NCI-H748 (cell line): ENCODE measurements around the gene PIAS2.
A peak's percentile ranks its signal among the peaks of the same experiment; 100 is the strongest.
"Not testable (repeated sequence)": the region's sequence is repeated elsewhere in the genome, so short reads cannot be mapped to it uniquely, and the experiment has no call there.

Source experiments
- DNase-seq: peaks from one replicate; lab custom pipeline; 2025; ENCODE audit not compliant: unreplicated experiment; lab: John Stamatoyannopoulos, UW

PIAS2 gene

DNA sequence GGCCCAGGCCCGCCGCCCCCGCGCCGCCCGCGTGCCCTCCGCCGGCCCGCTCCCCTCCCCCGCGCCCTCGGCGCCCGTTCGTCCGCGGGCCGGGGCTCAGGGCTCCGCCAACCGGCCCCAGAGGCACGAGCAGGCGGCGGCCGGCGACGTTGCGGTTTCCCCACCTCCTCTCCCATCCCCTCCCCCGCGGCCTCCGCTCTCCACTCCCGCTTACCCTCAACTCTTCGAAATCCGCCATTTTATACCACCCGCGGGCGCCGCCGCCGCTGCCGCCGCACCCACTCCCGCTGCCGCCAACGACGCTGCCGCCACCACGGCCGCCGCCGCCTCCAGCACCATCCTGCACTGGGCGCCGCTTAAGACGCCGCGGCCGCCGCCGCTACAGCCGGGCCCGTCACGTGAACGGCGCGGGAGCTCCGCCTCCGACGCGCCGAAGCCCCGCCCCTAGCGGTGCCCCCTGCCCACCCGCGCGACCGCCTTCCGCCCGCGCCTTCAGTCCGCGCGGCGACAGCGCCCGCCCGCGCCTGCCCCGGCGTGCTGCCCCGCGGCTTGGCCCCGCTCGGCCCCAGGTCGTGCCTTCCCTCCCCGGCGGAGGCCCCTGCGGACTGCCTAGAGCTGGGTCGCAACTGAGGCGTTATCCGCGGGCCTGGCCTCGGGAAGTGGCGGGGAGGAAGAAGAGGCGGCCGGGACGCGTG, at the start of gene PIAS2, which contains the start of gene KATNAL2:
Gene PIAS2, minus strand, starts transcription at position 400 of the 695 bp plus-strand sequence. Its CDS starts 162 bp downstream, at position 238.
Gene KATNAL2, plus strand, starts transcription at position 495 of the 695 bp plus-strand sequence. CDS start 29,271 bp downstream, outside the sequence.
- peak; percentile 93 for DNase-seq

DNA sequence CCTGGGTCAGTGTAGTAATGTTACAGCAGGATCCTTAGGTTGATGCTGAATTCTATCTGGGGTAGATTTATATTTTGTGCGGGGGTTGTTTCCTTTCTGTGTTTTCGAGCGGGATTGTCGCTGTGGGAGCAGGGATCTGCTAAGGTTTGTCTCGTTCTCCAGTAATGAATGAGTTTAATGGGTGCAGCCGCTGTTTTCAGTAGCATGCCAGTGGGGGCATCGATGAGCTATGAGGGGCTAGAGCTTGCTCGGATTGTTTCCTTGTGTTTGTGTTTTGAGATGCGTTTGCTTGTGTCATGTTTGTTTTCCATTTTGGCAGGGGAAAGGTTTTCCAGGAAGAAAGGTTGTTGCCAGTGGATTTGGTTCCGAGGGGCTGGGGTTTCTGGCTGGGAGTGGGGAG, 49.0 kb upstream of the PIAS2 start:
- DNase-seq: not testable (repeated sequence)

DNA sequence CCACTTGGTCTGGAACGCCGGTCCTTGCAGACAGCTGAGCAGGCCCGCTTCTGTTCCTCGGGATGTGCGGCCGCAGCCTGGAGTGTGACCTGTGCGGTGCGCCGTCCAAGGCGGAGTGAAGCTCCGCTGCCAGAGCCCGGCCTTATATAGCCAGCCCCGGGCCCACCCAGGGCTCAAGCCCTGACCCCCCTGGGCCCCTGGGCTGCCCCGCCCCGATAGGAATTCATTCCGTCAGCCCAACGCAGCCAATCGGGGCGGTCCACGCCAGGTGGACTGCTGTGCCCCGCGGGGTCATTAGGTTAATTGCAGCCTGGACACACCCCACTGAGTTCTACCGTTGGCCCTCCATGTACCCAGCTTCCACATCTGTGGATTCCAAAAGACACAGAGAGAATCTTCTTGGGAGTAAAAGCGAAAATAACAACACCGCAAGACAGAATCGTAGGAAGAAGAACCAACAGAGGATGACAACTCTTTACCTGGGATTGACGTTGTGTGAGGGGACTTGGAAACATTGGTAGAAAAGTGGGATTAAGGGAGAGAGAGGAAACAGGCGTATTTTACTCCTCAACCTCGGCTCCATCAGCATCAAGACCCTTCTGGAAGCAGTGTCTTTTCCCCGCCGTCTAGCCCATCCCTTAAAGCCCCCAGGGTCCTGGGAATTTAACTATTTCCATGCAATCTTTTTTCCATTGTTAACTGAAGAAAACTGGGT, 47.4 kb upstream of the PIAS2 start:
- DNase-seq: not testable (repeated sequence)

DNA sequence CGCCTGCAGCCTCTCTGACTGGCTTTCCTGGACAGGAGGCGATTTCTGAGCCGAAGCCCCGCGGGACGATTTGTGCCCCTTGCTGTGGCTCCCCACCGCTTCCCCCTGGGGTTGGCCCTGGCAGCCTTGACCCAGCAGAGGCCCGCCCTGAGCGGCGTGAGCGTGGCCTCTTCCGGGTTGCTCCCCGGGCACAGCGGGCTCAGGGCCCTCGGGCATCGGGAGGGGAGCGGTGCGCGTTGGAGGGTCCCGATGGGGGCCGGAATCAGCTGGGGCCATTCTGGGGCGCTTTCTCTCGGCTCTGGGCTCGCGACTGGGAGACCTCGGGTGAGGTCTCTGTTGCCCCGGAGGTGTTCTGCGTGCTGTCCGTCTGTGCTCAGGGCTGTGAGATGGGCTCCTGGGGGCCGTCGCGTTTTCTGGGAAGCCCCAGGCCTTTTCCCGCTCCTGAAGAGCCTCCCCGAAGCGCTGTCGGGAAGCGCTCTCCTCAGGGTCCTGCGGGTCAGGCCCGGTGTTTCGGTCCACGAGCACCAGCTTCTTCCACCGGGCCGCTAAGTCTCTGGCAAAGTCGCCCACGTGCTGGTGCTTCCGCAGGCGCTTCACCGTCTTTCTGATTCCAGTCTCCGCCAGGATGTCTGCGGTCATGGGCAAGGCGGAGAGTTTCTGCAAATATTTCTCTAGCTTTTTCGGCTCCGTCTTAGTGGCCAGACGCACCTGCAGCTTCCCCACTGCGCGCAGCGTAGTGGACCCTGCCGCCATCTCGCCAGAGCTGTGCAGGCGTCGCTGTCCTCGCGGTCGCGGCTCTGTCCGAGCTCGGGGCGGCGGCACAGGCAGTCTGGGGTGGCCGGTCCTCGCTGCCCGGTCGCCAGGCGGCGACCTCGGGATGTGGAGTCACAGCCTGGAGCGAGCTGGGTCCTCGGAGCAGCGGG, 46.6 kb upstream of the PIAS2 start:
- not testable (repeated sequence) for DNase-seq

DNA sequence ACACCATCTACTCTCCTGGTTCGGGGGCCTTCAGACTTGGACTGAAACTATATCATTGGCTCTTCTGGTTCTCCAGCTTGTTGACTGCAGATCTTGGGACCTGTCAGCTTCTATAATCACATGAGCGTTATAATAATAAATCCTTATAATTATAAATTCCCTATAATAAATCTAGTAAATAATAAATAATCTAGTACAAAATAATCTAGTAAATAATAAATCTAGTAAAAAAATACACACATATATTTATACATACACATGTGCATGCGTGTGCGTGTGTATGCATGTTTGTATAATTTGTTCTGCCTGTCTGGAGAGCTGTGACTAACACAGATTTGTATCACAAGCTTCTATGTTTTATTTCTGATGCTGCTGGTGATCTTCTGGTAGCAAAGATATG, 40.9 kb upstream of the PIAS2 start:
- no peak for DNase-seq

DNA sequence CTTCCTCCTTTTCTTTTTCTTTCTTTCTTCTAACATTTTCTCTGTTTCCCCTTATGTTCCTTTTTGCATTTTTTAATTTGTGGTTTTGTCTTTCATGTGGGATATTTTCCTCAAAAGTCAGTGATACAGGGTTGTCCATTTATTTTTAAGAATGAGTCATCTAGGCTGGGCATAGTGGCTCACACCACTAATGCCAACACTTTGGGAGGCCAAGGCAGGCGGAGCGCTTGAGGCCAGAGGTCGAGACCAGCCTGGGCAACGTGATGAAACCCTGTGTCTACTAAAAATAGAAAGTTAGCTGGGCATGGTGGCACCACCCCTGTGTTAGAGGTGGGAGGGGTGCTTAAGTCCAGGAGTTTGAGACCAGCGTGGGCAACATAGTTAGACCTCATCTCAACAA, 35.9 kb upstream of the PIAS2 start:
- no peak for DNase-seq

GRCh38 chr18:46950064-46950656, 32.9 kb upstream of the PIAS2 start:
- peak; percentile 70 for DNase-seq

DNA sequence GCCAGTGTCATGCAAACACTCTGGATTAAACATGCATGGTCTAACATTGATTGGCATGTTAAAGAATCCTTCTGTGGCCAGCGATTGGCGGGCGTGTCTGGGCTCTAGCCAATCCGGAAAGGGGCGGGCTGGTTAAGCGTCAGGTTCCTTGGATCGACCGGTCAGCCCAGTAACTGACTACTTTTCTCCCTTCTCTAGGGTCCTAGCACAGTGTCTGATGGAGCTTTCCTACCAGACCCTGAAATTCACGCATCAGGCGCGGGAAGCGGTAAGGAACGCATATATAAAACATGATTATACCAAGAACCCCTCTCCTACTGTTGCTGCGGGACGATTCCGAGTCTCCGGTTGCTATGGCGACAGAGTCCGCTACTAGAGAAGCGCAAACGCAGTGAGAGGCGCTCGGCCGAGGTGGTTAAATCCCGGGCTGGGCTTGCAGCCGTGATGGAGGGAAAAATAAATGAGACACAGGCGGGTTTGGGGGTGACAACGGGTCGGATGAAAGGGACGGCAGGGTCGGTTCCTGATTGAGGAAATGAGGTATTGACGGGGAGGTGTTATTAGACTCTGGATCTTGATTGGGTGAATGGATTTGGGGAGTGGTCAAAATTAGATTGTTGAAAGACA, 29.5 kb upstream of the PIAS2 start:
- DNase-seq: peak; percentile 95

DNA sequence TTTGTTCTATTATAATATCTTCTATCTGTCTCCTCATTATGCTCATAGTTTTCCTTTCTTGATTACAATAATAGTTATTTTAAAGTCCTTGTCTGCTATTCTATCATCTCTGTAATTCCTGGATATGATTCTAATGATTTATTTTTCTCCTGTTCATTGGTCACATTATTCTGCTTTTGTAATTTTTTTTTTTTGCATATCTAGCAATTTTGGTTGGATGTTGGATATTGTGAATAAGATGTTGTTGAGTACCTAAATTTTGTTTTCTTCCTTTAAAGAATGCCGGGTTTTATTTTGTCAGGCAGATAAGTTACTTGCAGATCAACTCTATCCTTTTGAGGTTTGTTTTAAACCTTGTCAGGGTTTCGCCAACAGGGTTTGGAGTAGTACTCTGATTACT, 25.3 kb upstream of the PIAS2 start:
- DNase-seq: no peak

DNA sequence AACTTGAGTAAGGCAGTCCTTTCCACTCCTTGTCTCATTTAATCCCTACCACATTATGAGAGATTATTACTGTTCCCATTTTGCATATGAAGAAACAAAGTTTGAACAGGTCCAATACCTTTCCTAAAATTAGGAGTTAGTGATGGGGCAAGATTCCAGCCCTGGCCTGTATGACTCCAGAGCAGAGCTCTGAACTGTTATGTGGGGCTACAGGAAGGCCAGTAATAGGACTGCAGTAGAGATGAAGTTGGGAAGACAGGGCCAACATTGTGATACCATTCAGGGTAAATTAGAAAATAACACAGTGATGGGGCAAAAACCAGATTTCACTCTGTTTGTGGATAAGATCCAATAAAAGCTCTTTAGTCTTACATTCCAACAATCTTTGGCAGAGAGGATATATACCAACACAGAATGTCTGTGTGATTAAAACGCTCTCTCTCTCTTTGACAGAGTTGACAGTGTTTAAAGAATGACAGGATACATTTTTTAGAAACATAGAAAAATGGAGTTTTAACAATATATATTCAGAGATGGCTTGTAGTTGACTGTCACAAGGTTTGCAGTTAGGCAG, 22.8 kb upstream of the PIAS2 start:
- DNase-seq: no peak

DNA sequence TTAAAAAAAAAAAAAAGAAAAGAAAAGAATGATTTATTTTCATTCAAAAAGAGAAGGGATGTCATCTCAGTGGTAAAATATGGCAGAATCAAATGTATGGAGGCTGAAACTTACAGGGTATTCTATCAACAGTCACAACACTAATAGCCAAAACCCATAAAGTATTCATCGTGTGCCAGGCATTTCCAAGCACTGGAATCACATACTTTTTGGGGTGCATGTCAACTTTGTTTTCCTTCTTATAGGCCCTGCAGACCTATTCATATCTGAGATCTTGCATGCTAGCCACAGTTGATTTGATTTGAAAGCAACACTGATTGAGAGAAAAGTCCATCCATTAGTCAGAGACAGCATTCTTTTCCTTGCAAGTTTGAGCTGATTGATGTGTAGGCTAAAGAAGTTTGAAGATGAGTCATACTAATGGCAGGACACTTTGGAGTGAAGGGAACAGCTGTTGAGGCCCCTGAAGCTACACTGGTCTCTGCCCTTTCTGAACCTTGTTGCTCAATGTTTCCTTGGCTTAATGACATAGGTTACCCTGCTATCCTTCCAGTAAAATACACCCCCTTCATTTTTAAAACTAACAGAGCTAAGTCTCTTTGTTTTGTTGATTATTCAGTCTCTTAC, 22.1 kb upstream of the PIAS2 start:
- no peak for DNase-seq

GRCh38 chr18:46920653-46921052, 3.3 kb upstream of the PIAS2 start:
- no peak for DNase-seq

GRCh38 chr18:46920067-46920466, 2.8 kb upstream of the PIAS2 start:
- DNase-seq: no peak

GRCh38 chr18:46917803-46918600, 695 bp upstream of the PIAS2 start:
- no peak for DNase-seq

GRCh38 chr18:46916551-46917107, 678 bp downstream of the PIAS2 start:
- DNase-seq: peak; percentile 72

DNA sequence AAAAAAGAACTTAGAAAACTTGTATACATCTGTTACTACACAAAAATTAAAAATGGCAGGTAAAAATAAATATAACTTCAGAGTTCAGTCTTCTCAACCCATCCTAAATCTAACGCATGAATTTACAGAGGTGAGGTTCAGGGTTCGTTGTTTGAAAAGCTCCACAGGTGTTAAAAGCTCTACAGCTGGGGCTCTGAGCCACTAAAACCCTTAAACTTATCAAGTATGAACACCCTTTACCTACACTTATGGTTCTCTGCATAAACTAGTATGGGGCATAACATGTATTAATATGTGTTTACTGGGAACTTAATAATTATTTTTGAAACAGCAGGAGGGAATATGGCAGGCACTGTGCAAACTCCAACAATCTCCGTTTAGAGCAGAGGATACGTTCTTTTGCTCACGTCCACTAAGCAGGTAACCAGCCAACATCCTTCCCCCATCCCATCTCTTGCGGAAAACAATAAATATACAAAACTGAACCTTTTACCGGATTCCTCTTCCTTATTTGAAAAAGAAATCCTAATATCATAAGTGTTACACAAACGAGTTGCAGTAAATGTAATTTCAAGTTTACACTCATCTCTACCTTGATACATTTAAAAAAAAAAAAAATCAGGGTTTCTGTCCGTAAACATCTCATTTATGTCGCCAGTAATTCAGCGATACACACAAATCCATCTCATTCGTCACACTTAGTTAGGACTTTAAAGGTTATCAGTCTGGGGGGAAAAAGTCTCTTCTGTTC, 1.3 kb downstream of the PIAS2 start:
- DNase-seq: peak; percentile 40

GRCh38 chr18:46910856-46911255, 6.5 kb downstream of the PIAS2 start:
- DNase-seq: no peak

DNA sequence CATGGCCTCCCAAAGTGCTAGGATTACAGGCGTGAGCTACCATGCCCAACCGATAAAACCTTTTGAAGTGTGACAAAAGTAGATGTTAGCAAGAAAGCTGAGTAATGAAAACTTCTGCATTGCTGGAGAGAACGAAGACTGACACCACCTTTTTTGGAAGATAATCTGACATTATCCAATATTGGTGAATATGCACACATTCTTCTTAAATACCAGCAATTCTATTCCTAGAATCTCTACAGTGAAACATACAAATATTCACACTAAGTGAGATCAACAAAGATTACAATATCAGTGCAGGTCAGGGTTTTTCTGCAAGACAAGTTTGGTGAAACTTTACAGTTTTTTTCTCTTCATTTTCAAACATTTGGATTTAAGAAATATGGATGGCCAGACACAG, 7.8 kb downstream of the PIAS2 start:
- DNase-seq: no peak
